ENCODE data around the gene KRT83. TPM values are rescaled to one million over a fixed set of nuclear protein-coding genes. Genes with fewer than 3 reads are reported as not detected.

KRT83 gene
- total and polyA plus RNA-seq, 11 donors: not detected

DNA sequence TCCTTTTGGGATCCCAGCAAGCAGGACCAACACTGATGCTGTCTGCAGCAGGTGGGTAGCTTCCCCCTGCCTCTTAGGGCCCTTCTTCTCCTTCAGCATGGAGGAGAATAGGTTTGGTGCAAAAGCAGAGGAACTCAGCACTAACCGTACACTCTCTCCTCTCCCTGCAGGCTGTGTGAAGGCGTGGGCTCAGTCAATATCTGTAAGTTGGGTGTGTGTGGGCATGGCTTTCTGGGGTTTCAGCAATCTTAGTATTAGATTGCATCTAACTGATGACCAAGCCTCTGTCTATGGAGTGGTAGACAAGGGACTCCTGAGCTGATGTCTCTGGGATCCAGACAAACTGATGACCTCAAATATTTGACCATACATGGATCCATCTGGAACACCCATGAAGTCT is 31.8 kb upstream of the KRT83 start:
- Histone ChIP-seq H3K4me3 (no peak overlapping the region), H3K9me3 (no peaks in the 10 kb centered on the region), H3K4me1 (peaks cover 0 to 8% (median 0%) of the 10 kb centered on the region in 12 donors), H3K27ac (no peak overlapping the region), H3K36me3 (no peaks in the 10 kb centered on the region), H3K27me3 (peaks cover 0 to 41% (median 2%) of the 10 kb centered on the region in 9 donors)
- 79 to 93% (median 81%) methylated on average over 2 of the region's 2 CpGs for WGBS, 4 donors
- no peak for DNase-seq
- intact Hi-C loops (cut with DNase I): no loop called here
- ATAC-seq: no peak
- TF ChIP-seq, protein P1, sequence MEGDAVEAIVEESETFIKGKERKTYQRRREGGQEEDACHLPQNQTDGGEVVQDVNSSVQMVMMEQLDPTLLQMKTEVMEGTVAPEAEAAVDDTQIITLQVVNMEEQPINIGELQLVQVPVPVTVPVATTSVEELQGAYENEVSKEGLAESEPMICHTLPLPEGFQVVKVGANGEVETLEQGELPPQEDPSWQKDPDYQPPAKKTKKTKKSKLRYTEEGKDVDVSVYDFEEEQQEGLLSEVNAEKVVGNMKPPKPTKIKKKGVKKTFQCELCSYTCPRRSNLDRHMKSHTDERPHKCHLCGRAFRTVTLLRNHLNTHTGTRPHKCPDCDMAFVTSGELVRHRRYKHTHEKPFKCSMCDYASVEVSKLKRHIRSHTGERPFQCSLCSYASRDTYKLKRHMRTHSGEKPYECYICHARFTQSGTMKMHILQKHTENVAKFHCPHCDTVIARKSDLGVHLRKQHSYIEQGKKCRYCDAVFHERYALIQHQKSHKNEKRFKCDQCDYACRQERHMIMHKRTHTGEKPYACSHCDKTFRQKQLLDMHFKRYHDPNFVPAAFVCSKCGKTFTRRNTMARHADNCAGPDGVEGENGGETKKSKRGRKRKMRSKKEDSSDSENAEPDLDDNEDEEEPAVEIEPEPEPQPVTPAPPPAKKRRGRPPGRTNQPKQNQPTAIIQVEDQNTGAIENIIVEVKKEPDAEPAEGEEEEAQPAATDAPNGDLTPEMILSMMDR (IDR thresholded peaks at IDR 0.05): no peak
- no peak for TF ChIP-seq POLR2A (IDR thresholded peaks at IDR 0.05)

DNA sequence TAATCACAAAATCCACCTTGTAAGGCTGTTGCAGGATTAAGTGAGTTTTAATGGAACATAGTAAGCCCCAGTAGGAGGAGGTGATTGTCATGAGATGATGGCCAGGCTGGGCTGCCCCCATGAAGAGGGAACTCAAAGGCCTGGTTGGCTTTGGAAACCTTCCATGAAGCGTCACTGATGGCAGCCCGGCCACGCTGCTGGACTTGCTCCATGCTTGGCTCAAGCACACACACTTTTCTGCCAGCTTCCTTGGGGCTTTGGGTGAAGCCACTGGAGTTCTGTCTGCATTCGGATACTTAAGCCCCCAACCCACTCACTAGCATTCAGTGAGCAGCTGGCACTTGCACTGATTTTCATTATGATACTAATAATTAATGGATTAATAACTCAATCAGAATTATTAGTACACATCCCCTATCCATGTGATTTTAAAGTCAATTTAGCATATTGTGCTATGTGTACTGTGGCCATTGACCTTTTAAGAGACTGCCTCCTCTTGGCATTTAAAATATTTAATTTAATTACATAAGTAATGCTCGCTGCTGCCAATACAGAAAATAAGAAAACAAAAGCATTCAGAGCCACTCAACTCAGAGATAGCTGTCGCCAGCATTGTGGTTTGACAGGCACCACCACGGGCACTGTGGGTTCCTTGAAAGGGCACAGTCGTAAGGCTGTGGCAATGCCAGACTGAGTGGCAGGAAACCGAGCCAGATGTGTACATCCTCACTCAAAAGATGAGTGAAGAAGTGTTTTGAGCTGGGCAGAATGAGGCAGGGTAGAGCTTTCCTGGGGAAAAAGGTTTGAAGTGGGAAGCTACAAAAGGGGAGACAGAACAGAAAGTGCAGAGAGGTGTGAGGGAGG is 30.2 kb upstream of the KRT83 start:
- WGBS, 4 donors: 38 to 54% (median 44%) methylated on average over 9 of the region's 9 CpGs
- Histone ChIP-seq H3K27me3 (peaks cover 0 to 28% (median 0%) of the 10 kb centered on the region in 9 donors), H3K36me3 (no peaks in the 10 kb centered on the region), H3K9me3 (no peaks in the 10 kb centered on the region), H3K4me1 (peaks cover 0 to 14% (median 0%) of the 10 kb centered on the region in 12 donors), H3K4me3 (no peak overlapping the region), H3K27ac (no peak overlapping the region)
- intact Hi-C loops (cut with DNase I): no loop called here
- TF ChIP-seq, protein P1 (IDR thresholded peaks at IDR 0.05): no peak
- no peak for TF ChIP-seq POLR2A (IDR thresholded peaks at IDR 0.05)
- peak in 4 of 5 donors; percentile 46 to 63 (median 62) for DNase-seq
- peak; percentile 77 to 85 (median 81) for ATAC-seq

DNA sequence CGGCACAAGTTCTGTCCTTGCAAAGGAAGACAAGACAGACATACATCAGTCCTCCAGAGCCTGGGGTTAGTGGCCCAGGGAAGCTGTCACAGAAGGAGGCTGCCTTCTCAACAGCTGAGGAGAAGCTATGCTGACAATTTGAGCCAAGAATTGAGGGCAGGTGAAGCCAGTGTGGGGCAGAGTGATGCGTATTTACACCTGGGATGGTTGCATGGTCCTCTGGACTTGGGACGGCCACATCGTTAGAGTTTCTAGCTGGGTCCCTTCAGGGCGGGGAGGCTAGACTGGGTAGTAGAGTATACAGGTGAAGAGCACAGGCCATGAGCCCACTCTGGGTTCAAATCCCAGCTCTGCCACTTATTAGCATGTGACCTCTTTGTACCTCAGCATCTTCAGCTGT is 29.6 kb upstream of the KRT83 start:
- no peak for ATAC-seq
- intact Hi-C loops (cut with DNase I): no loop called here
- no peaks in the 10 kb centered on the region for H3K36me3 ChIP-seq
- peaks cover 0 to 19% (median 0%) of the 10 kb centered on the region in 12 donors for H3K4me1 ChIP-seq
- TF ChIP-seq POLR2A (IDR thresholded peaks at IDR 0.05): no peak
- TF ChIP-seq, protein P1 (IDR thresholded peaks at IDR 0.05): no peak
- H3K27ac ChIP-seq: no peak overlapping the region
- WGBS, 4 donors: 92 to 94% (median 93%) methylated on average over 5 of the region's 5 CpGs
- no peak for DNase-seq
- peaks cover 0 to 21% (median 0%) of the 10 kb centered on the region in 9 donors for H3K27me3 ChIP-seq
- no peaks in the 10 kb centered on the region for H3K9me3 ChIP-seq
- no peak overlapping the region for H3K4me3 ChIP-seq

DNA sequence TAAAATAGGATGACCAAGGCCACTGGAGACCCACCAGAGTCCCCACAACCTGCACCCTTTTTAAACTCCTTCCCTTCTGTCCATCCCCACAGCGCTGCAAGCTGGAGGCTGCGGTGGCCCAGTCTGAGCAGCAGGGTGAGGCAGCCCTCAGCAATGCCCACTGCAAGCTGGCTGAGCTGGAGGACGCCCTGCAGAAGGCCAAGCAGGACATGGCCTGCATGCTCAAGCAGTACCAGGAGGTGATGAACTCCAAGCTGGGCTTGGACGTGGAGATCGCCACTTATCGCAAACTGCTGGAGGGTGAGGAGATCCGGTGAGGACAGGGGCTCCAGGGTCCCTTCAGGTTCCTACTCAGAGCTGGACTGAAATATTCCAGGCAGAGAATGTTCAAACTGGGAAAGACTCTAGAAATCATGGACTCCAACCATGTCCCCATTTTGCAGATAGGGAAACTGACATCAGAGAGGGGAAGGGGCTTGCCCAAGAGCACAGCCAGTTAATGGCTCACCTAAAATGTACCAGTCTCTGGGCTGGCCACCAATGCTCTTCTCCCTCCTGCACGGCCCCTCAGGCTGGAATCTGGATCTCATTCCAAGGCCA is 28.9 kb upstream of the KRT83 start:
- Histone ChIP-seq H3K4me1 (peaks cover 0 to 19% (median 0%) of the 10 kb centered on the region in 12 donors), H3K27ac (no peak overlapping the region)
- no peak for TF ChIP-seq POLR2A (IDR thresholded peaks at IDR 0.05)
- TF ChIP-seq, protein P1 (IDR thresholded peaks at IDR 0.05): no peak

More for the DNA sequence above, 28.9 kb upstream of the KRT83 start:
- no peak for ATAC-seq
- H3K36me3 ChIP-seq: no peaks in the 10 kb centered on the region
- H3K4me3 ChIP-seq: no peak overlapping the region
- WGBS, 4 donors: 88 to 96% (median 92%) methylated on average over 8 of the region's 8 CpGs
- H3K27me3 ChIP-seq: peaks cover 0 to 15% (median 0%) of the 10 kb centered on the region in 9 donors
- H3K9me3 ChIP-seq: no peaks in the 10 kb centered on the region
- intact Hi-C loops (cut with DNase I): no loop called here
- DNase-seq: no peak
